GM12872 (cell line): ENCODE results near the gene TNP1.

ENCODE experiments used
- TF ChIP-seq, protein P1 (sequence below): IDR thresholded peaks from 3 replicates; pipeline ENCODE4 v1.5.1; 2011; ENCODE audit warnings: low read depth, mild to moderate bottlenecking, low read length, moderate library complexity; ENCODE audit not compliant: insufficient read depth

TNP1 gene

DNA sequence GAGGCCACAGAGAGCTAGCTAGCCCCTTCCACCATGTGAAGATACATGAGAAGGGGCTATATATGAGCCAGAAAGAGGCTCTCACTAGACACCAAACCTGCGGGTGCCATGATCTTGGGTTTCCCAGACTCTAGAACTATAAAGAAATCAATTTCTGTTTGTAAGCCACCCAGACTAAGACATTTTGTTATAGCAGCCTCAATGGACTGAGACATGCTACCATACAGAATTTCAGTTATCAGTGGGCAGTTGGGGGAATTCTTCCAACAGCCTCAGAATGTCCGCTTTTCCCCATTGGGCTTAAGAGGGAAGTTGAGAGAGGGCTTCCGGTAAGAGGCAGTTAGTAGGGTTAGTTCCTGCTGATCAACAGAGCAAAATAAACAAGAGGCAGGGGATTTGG is 39.2 kb downstream of the TNP1 start:
- TF ChIP-seq, protein P1, sequence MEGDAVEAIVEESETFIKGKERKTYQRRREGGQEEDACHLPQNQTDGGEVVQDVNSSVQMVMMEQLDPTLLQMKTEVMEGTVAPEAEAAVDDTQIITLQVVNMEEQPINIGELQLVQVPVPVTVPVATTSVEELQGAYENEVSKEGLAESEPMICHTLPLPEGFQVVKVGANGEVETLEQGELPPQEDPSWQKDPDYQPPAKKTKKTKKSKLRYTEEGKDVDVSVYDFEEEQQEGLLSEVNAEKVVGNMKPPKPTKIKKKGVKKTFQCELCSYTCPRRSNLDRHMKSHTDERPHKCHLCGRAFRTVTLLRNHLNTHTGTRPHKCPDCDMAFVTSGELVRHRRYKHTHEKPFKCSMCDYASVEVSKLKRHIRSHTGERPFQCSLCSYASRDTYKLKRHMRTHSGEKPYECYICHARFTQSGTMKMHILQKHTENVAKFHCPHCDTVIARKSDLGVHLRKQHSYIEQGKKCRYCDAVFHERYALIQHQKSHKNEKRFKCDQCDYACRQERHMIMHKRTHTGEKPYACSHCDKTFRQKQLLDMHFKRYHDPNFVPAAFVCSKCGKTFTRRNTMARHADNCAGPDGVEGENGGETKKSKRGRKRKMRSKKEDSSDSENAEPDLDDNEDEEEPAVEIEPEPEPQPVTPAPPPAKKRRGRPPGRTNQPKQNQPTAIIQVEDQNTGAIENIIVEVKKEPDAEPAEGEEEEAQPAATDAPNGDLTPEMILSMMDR: no peak

DNA sequence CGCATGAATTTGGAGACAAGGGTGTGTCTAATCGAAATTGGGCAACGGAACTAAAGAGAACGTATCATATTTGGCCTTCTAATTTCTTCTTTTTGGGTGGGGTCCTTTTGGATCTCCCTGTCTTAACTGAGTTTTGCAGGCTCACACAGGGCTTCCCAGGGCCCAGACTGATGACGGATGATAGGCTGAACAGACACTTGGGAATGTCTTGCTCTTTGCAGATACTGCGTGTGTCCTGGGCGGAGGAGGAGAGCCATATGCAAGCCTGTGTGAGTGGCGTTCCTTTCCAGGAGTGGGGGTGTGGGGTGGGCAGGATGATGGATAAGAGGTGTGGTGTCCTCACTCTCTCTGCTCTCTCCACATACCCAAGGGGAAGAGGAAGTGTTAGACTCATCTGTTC is 40.1 kb downstream of the TNP1 start:
- TF ChIP-seq, protein P1: no peak

DNA sequence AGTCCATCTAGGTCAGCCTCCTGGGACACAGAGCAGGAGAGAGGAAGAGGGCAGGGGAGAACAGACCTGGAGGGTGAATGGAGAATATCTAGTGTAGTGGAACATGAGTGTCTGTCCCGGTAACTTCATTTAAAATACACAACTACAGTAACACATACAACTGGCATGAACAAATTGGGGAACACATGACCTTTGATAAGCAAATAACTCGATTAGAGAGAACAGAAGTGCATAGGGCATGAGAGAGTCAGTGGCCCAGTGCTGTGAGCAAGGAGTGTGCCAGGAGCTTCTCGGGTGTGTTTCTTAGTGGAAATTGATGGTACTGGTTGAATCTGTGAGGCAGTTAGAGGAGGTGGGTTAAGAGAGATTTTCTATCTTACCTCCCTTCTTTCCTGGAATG is 40.8 kb downstream of the TNP1 start:
- TF ChIP-seq, protein P1: no peak

DNA sequence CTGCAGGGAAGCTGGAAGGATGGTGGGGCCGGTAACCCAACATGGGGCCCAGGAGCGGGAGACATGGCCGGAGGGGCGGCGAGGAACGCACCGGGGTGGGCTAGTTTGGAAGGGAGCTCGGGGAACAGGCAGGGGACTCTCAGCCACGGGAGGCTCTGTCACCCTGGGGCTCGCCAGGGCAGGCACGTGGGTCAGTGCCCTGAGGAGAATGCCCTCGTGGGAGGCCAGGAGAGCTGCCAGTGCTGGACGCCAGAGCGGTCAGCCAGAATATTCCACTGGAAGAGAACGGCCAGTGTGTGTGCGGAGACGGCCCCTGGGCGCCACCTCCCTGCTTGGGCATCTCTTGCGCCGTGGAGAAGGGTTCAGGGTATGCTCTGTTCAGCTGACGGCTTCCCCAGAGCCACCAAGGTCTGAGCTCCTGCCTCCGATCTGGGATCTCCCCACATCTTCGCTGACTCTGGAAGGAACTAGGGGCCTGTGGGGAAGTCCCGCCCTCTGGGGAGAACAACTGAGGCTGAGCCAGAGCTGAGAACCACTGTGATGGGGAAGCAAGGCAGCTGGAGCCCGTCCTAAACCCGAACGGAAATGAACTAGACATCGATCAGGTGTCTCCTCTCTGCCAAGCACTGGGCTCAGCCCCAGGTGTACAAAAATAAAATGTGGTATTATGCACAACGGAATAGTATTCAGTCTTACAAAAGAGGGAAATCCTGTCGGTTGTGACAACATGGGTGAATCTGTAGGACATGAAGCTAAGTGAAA is 49.3 kb downstream of the TNP1 start:
- TF ChIP-seq, protein P1: no peak
